GM19025 (cell line): ENCODE data around the gene FBXL2.
"Not testable (repeated sequence)": the region's sequence is repeated elsewhere in the genome, so short reads cannot be mapped to it uniquely, and the experiment has no call there.

Source experiments
- ATAC-seq: cut with Tn5 transposase; IDR thresholded peaks from one replicate; pipeline ENCODE4 v1.9.1; 2021; ENCODE audit warnings: mild to moderate bottlenecking, low read depth, moderate library complexity; ENCODE audit not compliant: unreplicated experiment

Gene FBXL2

DNA sequence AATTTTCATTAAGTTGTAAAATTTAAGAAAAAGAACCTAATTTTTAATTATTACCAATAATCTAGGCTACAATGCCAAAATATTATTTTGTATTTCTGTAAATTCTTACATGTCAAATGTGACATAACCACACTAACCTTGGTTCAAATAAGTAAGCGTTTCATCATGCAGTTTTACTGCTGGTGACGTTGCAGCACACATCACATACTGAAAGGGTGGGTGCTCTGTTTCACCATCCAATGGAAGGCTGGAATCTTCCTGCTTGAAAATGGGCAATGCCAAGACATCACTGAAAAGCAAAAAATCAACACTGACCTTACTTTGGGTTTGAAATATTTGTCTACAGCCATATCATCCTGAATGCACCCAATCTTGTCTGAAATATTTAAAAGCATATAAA lies 148.2 kb downstream of the FBXL2 start:
- ATAC-seq: no peak

- no peak for ATAC-seq
Measured at GRCh38 chr3:33426068-33426467, 148.8 kb downstream of the FBXL2 start.

GRCh38 chr3:33426630-33427317 lies 149.5 kb downstream of the FBXL2 start:
- no peak for ATAC-seq

GRCh38 chr3:33428734-33429133 lies 151.5 kb downstream of the FBXL2 start:
- no peak for ATAC-seq

DNA sequence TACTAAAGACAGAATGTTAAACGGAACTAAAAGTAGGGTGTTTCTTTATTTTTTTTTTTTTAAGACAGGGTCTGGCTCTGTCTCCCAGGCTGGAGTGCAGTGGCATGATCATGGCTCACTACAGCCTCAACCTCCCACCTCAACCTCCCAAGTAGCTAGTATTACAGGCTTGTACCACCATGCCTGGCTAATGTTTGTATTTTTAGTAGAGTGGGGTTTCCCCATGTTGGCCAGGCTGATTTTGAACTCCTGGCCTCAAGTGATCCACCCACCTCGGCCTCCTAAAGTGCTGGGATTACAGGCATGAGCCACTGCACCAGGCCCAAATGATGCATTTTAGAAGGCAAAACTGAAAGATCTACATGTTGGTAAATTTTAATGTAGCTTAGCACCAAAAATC lies 152.1 kb downstream of the FBXL2 start:
- ATAC-seq: not testable (repeated sequence)

DNA sequence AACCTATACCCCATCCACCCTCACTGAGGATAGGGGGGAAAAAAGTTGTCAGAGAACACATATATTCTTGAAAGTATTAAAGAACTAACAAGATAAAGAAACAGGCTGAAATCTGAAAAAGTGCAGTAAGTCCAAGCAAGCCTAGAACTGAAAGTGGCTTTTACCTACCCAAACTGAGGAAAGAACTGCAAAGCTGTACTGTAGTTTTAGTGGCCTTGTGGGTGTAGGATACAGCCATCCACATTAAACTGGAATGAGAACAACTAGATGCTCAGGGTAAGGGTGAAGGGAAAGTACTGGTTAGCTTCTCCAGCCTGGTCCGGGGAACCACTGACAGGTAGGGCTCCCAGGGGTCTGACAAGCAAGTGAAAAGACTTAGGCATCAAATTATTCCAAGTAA lies 152.8 kb downstream of the FBXL2 start:
- no peak for ATAC-seq

GRCh38 chr3:33430571-33430970 lies 153.3 kb downstream of the FBXL2 start:
- no peak for ATAC-seq

DNA sequence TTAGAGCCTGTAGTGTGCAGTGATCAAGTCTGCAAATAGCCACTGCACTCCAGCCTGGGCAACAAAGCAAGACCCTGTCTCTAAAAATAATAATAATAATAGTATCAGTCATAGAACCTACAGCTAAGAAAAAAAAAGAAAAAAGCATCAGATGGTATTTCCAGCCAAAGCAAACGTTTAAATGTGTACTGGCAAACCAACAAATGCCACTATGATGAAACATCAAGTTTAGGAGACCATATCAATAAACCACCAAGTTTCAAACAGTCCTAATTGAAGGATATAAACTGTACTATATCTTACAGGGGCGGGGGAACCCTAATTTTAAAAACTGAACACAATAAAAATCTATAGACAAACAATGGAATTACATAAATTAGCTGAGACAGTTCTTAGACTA lies 156.6 kb downstream of the FBXL2 start:
- no peak for ATAC-seq
